ENCODE measurements around the gene ENPEP. TPM values are rescaled to one million over a fixed set of nuclear protein-coding genes. Genes with fewer than 3 reads are reported as not detected.

ENPEP gene
- total and polyA plus RNA-seq, 2 donors from 2014 or later = 39.9 to 83.2 TPM

DNA sequence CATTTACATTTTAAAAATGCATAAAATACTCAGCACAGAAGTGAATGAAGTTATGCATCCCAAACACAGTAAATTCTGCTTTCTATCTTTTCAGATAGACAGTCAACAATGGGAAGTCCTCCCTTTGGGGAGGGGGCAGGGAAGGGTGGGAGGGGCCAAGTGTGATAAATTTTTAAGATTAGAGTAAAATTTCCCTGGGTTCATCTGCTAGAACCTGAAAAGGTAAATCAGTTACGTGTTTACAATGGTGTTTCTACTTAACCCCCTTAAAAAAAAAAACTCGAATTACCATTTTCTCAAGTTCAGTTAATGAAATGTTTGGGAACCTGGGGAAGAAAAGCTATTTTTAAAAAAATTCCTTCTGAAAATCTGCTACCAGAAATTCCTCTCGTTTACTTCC lies 137.8 kb downstream of the ENPEP start:
- peak in 1 of 5 donors; percentile 4 for DNase-seq
- intact Hi-C loops (cut with DNase I) = no loop called here
- TF ChIP-seq, protein P1, sequence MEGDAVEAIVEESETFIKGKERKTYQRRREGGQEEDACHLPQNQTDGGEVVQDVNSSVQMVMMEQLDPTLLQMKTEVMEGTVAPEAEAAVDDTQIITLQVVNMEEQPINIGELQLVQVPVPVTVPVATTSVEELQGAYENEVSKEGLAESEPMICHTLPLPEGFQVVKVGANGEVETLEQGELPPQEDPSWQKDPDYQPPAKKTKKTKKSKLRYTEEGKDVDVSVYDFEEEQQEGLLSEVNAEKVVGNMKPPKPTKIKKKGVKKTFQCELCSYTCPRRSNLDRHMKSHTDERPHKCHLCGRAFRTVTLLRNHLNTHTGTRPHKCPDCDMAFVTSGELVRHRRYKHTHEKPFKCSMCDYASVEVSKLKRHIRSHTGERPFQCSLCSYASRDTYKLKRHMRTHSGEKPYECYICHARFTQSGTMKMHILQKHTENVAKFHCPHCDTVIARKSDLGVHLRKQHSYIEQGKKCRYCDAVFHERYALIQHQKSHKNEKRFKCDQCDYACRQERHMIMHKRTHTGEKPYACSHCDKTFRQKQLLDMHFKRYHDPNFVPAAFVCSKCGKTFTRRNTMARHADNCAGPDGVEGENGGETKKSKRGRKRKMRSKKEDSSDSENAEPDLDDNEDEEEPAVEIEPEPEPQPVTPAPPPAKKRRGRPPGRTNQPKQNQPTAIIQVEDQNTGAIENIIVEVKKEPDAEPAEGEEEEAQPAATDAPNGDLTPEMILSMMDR (IDR thresholded peaks at IDR 0.05; ENCODE audit: borderline replicate concordance, extremely low read depth, insufficient read depth) = no peak
- Histone ChIP-seq H3K4me3 (ENCODE audit: low read length in 3 of 3) (no peak overlapping the region), H3K36me3 (ENCODE audit: control insufficient read depth in 2 of 3, insufficient read depth in 3 of 3, low read length in 3 of 3) (no peaks in the 10 kb centered on the region), H3K27ac (ENCODE audit: low read depth in 2 of 2, low read length in 2 of 2) (no peak overlapping the region), H3K9ac (ENCODE audit: low read length in 3 of 3) (no peak overlapping the region), H3K27me3 (ENCODE audit: control insufficient read depth, insufficient read depth, low read length) (peaks cover 87% of the 10 kb centered on the region), H3K4me1 (ENCODE audit: control insufficient read depth in 2 of 3, insufficient read depth in 2 of 3, low read depth in 1 of 3, low read length in 3 of 3) (peaks cover 0 to 10% (median 0%) of the 10 kb centered on the region in 3 donors), H3K9me3 (ENCODE audit: control insufficient read depth in 2 of 3, insufficient read depth in 1 of 3, low read length in 3 of 3) (no peaks in the 10 kb centered on the region)
- no peak for FAIRE-seq

GRCh38 chr4:110614173-110614963 lies 138.4 kb downstream of the ENPEP start:
- Histone ChIP-seq H3K4me3 (ENCODE audit: low read length in 3 of 3) (no peak overlapping the region), H3K4me1 (ENCODE audit: control insufficient read depth in 2 of 3, insufficient read depth in 2 of 3, low read depth in 1 of 3, low read length in 3 of 3) (peaks cover 0 to 10% (median 0%) of the 10 kb centered on the region in 3 donors), H3K27ac (ENCODE audit: low read depth in 2 of 2, low read length in 2 of 2) (no peak overlapping the region), H3K9me3 (ENCODE audit: control insufficient read depth in 2 of 3, insufficient read depth in 1 of 3, low read length in 3 of 3) (no peaks in the 10 kb centered on the region), H3K36me3 (ENCODE audit: control insufficient read depth in 2 of 3, insufficient read depth in 3 of 3, low read length in 3 of 3) (no peaks in the 10 kb centered on the region), H3K27me3 (ENCODE audit: control insufficient read depth, insufficient read depth, low read length) (peaks cover 87% of the 10 kb centered on the region), H3K9ac (ENCODE audit: low read length in 3 of 3) (no peak overlapping the region)
- DNase-seq = peak in 3 of 5 donors; percentile 9 to 35 (median 11)
- TF ChIP-seq, protein P1 (IDR thresholded peaks at IDR 0.05; ENCODE audit: borderline replicate concordance, extremely low read depth, insufficient read depth) = no peak
- FAIRE-seq = no peak
- intact Hi-C loops (cut with DNase I) = no loop called here

Other genes starting within 250 kb of the ENPEP start
- gene PITX2, start 146.9 kb downstream of the ENPEP start, total RNA-seq = 3.2 TPM
- 0.71 TPM for gene PITX2, start 146.9 kb downstream of the ENPEP start, polyA plus RNA-seq (ENCODE audit: insufficient read depth, low read depth, low replicate concordance)

All from kidney (tissue), 14 donors.